NT2/D1 (cell line): Measurements from ENCODE around the gene HSPA14.

Experiments used
- YY1 ChIP-seq: IDR thresholded peaks from 2 replicates; pipeline ENCODE4 v1.6.1; 2011; ENCODE audit not compliant: insufficient read length, insufficient read depth
- ZNF274 ChIP-seq: IDR thresholded peaks from 2 replicates; pipeline ENCODE4 v1.6.1; 2011; ENCODE audit warnings: mild to moderate bottlenecking, low read depth, low read length

DNA sequence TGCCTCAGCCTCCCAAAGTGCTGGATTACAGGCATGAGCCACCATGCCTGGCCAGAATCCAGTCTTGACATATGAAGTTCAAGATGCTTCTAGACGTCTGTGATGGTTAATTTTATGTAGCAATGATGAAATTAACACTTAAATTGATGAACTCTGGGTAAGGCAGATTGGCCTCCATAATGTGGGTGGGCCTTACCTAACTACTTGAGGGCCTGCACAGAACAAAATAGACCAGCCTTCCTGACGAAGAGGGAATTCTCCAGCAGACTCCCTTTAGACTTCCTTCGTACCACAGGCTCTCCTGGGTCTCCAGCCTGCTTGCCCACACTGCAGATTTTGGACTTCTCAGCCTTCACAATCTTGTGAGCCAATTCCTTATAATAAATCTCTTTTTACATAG lies 5.0 kb upstream of the HSPA14 start:
- TF ChIP-seq YY1 (no peak), ZNF274 (no peak)
